ENCODE data around the gene ZNF501.

ZNF501 gene

DNA sequence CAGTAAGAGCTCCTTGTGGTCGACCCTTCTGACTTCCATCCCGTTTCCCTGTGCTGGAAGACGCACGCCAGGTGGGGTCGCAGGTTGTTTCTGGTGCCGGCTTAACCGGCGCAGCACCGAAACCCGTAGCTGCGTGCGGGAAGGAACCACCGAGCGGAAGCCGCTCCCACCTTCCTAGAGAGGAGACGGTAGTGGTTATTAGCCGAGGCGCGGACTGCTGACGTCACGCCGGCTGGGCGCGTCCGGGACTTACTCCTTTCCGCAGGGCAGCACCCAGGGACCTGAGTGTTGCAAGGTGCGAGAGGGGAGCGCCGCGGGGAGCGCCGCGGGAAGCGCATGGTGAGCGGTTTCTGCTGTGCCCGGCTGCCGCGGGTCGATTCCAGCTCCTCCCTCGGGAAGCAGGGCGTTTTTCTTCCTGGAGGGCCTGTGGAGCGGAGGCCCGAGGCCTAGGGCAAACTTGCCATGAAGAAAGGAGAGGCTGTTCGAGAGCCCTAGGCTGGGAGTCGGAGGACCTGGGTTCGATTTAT, at the start of gene ZNF501:
ZNF501 (plus strand) TSS at position 252 of the 527 bp plus-strand sequence. CDS start 4,787 bp downstream, outside the sequence.
- peak; percentile 68 to 85 for DNase-seq

DNA sequence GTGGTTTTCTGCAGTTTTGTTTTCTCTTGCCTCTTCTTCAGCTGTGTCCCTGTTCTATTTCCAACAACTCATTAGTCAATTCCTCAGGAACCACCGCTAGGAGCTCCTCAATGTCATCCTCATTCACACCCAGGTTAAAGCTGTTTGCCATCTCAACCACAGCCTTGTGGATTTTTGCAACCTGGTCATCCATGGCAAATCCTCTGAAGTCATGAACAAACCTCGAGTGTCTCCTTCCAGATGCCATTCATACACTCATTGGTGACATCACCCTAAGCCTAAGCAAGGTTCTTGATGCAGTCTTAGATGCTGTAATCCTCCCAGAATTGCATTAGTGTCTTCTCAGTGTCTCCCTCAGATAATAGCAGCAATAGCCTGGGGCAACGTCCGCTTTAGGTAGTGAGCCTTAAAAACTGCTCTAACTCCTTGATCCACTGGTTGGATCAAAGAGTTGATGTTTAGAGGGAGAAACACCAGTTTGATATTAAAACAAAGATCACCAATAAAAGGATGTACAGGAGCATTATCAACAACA, 48.4 kb upstream of the ZNF501 start:
- DNase-seq: no peak

DNA sequence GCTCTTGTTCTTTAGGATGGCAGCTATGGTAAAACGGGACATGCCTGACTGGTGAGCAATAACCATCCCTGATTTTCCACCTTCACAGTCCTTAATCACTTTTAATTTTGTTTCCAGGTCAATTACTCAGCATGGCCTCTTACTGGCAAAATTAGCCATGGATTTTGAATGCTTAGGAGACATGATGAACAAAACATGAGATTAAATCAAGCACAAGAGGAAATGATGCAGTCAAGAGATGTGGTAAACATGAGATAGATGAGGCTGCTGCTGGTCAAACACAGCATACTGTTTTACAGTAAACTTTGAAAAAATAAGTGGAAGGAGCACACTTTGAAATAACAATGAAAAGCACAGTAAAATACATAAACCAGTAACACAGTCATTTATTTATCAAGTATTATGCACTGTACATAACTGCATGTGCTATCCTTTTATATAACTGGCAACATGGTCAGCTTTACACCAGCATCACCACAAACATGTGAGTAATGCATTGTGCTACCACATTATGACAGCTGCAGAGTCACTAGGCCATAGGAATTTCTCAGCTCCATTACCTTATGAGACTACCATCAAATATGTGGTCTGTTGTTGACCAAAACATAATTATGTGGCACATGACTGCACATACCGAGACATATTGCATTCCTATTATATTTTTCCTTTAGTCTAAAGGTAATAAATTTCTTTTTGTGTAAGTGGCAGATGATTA, 47.1 kb upstream of the ZNF501 start:
- no peak for DNase-seq

DNA sequence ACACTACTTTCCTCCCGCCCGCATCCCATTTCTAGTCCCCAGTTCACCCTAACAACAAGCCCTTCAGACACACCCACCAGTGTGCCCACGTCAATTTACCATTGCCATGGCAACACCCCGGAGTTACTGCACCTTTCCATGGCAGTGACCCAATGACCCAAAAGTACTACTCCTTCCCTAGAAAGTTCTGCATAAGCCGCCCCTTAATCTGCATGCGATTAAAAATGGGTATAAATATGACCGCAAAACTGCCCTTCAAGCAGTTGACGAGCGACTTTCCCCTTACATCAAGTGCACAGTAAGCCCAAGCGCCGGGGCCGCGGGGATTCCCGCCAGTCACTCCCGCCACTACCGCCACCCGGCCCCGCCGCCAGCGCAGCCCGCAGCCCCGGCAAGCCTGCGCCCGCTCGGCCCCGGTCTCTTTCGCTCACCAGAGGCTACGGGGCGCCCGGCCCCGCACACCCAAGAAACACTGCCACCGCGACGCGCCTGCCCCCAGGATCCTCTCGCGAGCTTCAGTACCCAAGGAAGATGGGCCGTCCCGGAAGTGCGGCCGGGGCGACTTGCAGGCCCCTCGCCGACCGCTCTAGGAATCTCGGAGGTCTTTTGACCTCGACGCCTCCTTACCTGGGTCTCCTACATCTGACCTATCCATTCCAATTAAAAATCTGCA, 44.2 kb upstream of the ZNF501 start:
- DNase-seq: peak; percentile 62 to 77

DNA sequence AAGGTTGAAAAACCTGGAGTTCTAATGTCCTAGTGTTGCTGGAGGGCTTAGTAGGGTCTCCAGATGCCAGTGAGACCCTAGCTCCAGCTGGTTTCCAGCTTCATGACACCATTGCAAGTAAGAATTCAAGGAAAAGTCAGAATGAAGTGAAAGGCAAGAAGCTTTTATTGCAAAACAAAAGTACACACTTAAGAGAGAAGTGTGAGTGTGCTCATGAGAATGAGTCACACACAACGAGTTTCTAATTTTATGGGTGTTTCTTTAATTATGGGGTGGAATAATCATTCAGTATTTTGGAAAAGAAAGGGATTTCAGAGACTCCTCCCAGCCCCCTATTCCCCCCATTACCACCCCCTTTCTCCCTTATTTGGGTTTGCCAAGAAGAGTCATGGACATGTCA, 41.5 kb upstream of the ZNF501 start:
- no peak for DNase-seq

DNA sequence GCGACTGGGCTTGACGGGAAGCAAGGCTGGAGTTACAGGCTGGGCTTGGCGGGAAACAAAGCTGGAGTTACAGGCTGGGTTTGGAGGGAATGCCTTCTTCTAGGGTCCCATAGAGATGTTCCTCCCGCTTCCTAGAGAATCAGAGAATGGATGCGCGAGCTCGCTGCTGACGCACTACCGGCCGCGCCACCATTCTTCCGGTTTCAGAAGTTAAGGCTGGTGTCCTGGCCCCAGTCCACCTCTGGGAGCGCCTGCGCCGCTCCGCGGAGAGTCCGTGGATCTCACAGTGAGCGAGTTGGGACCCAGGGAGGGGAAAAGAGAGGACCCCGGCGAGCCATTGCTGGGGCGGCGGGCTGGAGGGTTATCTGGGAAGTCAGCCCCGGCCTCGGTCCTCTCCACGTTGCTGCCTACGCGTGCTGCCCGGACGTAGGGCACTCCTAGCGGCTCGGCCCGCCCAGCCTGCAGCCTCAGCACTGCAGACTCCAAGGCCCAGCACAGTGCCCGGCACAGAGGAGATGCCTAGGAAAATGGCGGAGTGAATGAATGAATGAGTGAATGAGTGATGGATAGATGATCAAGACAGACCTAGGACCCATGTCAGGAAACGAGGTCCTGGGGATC, 16.9 kb upstream of the ZNF501 start, which contains the start of gene ZNF502:
ZNF502 (plus strand) TSS at position 206 of the 621 bp plus-strand sequence. CDS start 7,602 bp downstream, outside the sequence.
- DNase-seq: peak; percentile 69 to 77

DNA sequence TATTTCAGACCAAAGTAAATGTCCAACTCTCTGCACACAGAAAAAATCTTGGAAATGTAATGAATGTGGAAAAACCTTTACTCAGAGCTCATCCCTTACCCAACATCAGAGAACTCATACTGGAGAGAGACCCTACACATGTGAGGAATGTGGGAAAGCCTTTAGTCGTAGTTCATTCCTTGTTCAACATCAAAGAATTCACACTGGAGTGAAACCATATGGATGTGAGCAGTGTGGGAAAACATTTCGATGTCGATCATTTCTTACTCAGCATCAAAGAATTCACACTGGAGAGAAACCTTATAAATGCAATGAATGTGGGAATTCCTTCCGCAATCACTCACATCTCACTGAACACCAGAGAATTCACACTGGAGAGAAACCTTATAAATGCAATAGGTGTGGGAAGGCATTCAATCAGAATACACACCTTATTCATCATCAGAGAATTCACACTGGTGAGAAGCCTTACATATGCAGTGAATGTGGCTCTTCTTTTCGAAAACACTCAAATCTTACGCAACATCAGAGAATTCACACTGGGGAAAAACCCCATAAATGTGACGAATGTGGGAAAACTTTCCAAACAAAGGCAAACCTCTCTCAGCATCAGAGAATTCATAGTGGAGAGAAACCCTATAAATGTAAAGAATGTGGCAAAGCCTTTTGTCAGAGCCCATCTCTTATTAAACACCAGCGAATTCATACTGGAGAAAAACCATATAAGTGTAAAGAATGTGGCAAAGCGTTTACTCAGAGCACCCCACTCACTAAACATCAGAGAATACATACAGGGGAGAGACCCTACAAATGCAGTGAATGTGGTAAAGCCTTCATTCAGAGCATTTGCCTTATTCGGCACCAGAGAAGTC, 8.0 kb upstream of the ZNF501 start:
- DNase-seq: no peak

DNA sequence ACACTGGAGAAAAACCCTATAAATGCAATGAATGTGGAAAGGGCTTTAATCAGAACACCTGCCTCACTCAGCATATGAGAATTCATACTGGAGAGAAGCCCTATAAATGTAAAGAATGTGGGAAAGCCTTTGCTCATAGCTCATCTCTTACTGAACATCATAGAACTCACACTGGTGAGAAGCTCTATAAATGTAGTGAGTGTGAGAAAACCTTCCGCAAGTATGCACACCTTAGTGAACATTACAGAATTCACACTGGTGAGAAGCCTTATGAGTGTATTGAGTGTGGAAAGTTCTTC, 7.4 kb upstream of the ZNF501 start:
- no peak for DNase-seq

DNA sequence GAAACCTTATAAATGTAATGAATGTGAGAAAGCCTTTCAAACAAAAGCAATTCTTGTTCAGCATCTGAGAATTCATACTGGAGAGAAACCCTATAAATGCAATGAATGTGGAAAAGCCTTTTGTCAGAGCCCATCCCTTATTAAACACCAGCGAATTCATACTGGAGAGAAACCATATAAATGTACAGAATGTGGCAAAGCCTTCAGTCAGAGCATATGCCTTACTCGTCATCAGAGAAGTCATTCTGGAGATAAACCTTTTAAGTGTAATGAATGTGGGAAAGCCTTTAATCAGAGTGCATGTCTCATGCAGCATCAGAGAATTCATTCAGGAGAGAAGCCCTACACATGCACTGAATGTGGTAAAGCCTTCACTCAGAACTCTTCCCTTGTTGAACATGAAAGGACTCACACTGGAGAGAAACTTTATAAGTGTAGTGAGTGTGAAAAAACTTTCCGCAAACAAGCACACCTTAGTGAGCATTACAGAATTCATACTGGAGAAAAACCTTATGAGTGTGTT, 5.3 kb downstream of the ZNF501 start:
- DNase-seq: no peak

DNA sequence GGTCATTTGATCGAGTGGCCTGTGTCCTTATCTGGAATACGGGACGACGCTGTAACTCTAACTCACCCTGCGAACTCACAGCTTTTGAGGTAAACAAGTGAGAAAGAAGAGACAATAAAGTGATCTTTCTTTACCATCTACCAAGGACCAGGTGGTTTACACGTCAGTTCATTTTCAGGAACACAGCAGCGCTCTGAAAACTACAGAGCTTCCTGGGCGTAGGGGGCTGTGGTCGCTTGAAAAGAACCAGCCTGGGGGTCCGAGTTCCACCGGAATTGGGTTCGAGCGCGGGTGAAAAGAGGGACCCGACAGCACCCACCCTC, 31.6 kb downstream of the ZNF501 start:
- DNase-seq: no peak

DNA sequence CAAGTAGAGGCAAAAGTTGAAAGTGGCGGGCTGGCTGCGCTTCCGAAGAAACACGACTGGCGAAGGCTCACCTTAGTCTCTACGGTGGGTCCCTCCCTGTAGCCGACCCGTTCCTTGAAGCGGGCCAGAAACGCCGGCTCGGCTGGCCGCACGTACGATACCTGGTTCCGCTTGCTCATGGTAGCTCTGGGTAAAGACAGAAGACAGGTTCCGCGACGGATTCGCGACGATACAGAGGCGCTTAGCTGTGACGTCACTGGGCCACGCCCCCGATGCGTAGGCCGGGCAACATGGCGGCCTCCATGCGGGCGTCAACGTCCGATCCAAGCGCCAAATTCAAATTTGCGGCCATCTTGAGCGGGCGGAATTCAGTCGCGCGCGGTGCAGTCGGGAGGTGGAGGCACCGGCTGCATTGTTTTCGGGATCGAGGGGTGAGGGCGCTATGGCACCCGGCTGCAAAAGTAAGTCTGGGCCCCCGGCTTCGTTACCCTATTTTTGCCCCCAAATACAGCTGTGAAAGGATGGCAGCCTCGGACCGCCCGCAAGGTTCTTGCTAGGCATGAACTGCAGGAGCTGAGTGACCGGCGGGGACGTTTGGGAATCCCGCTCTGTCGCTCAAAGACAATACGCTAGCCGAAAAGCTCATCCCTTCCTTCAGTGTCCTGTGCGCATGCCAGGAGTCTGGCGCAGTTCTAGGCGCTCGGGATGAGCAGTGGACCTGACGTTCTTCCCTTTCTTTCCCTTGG, 32.2 kb downstream of the ZNF501 start, which contains the start of the genes KIAA1143 and KIF15:
KIAA1143 (minus strand) TSS at position 196 of the 746 bp plus-strand sequence; CDS start at position 179, 17 bp downstream.
KIF15 (plus strand) TSS at position 371 of the 746 bp plus-strand sequence; CDS start at position 443, 72 bp downstream.
- peak; percentile 75 to 89 for DNase-seq

DNA sequence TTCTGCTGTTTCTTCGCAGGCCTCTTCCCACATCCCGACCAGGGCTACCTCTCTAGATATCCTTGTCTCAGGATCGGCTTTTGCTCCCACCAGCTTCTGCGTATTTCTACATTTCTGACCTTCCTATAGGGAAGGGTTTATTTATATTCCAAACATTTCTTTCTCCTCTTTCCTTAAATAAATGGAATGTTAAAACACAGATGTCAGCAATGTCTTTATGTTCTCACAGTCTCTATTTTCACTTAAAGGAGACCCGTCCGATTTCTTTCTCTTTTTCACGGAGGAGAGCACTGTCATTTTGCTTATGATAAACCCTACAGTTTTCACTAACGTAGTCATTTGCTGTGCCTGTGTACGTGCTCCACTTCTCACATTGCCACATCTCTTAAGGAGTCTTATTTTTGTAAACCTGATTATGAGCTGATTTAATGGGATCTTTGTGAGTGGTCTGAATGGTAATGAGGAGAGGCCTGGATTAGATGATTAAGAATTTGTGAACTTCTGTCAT, 32.8 kb downstream of the ZNF501 start:
- no peak for DNase-seq

DNA sequence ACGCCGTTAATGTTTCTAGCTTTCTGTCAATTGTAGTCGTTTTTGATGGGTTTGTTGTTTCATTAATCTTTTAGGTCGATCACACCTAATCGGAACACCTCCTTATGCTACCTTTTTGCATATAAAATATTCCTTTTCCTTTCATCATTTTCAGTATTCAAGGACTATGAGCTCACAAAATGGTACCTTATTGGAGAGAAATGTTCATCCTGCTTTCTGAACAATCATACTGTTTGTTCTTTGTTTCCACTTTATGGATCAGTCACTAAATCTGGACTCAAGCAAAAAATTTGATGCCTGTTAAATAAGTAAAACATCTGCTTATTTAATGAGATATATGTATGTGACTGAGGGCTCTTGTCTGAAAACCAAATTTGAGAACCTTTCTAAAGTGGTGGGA, 33.3 kb downstream of the ZNF501 start:
- no peak for DNase-seq

DNA sequence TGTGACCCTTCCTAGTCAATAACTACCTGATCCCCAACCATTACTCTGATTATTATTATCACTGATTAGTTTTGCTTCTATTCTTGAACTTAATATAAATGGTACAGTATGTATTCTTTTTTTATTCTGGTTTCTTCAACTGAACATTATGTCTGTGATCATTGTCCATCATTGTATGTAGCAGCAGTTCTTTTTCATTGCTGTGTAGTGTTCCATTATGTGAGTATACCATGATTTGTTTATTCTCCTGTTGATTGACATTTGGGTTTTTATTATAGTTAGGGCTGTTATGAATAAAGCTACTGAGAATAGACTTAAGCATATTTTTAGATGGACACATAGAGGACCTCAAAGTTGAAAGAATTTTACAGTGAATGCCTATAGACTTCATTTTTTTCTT, 34.8 kb downstream of the ZNF501 start:
- no peak for DNase-seq

DNA sequence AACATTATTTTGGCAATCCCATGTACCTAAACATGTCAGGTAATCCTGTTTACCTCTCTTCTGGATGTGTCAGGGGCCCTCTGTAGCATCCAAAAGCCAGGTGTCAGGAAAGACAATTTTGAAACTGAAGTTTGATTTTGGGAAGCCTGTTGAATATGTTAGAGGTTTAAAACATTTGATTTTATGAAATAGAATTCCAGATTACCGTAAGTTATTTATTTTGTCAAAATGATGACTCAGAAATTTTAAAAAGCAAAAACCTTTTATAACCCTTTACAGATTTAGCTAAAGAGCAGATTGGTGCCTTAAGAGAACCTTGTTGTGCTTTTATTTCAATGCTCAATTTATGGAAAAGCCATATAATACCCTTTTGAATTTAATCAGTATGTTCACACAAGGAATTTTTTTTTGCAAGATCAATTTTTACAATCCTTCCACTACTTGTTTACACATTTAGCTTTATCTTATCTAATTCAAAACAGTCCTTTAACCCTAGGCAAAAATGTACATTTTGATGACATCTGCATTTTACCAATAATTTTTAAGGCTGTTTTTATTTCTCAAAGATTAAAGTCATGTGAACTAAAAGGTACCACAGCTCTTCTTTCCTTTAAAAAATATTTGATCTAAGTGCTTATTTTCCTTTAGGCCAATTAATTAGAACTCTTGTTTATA, 42.1 kb downstream of the ZNF501 start:
- no peak for DNase-seq

DNA sequence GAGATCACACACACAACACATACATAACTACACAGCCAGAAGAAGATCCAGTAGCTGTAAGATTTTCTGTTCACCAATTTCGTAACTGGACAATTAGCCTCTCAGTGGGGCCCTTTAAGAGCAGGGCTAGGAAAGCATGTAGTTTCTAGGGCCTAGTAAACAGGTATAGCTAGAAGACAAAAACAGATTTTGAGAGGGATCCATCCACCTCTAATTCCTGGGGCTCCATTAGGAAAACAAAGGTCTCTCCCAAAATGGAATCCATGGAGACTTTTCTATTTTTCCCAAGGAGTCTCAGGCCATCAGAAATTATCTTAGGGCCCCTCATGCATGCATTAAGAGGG, 42.6 kb downstream of the ZNF501 start:
- DNase-seq: no peak

DNA sequence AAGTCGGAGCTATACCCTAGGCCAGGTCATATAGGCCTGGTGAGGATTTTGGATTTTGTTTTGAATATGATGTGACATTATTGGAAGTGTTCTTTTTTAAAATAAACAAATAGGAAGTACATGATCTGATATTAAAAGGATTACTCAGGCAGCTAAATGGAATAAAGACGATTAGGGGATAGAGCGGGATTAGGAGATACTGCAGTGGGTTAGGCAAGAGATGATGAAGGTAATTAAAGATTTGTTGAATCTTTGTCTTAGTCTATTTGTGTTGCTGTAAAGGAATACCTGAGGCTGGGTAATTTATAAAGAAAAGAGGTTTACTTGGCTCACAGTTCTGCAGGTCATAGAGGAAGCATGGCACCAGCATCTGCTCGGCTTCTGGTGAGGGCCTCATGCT, 53.5 kb downstream of the ZNF501 start:
- DNase-seq: no peak

Data from NCI-H1930 (cell line).